Caco-2 (cell line): ENCODE results near the gene NUP98. TPM values are rescaled to one million over a fixed set of nuclear protein-coding genes. Genes with fewer than 3 reads are reported as not detected.

ENCODE experiments used
- BruUV-seq: library from RNA; stranded (reverse); fragments of 400-500 nt; replicated peaks from 2 replicates; lab custom pipeline; 2021; lab: Mats Ljungman, UMichigan
- CTCF ChIA-PET: fragments of 300-600 bp; sonication (Branson Sonifier 250); formaldehyde crosslinking; loops from one replicate; lab custom pipeline; 2022; ENCODE audit warnings: antibody characterized with exemption; lab: Charles Lee
- POLR2A ChIA-PET: fragments of 300-600 bp; sonication (Branson Sonifier 250); formaldehyde crosslinking; loops from one replicate; lab custom pipeline; 2022; ENCODE audit warnings: antibody characterized with exemption; lab: Charles Lee
- DNase-seq, 2 experiments: peaks; one replicate each; pipeline versions ENCODE4 v3.0.0 to v3.0.0-alpha.2; 2020 to 2022
- H3K27me3 ChIP-seq: replicated peaks from 2 replicates; pipeline ENCODE4 v1.6.0; 2011; ENCODE audit warnings: low read length; ENCODE audit not compliant: control insufficient read depth, insufficient read depth
- H3K36me3 ChIP-seq: 2 replicates; pipeline ENCODE4 v1.5.1; 2011; ENCODE audit warnings: low read length; ENCODE audit not compliant: control insufficient read depth, insufficient read depth
- H3K4me1 ChIP-seq: fragments of 250-450 bp; sonication (Bioruptor Pico); 2 replicates; pipeline ENCODE4 v1.5.1; 2020; ENCODE audit warnings: mild to moderate bottlenecking
- H3K4me3 ChIP-seq: 2 replicates; pipeline ENCODE4 v1.5.1; 2011; ENCODE audit warnings: low read depth, mild to moderate bottlenecking, control low read depth, low read length
- H3K9me3 ChIP-seq: fragments of 250-450 bp; sonication (Bioruptor Pico); 2 replicates; pipeline ENCODE4 v1.5.1; 2020; ENCODE audit warnings: mild to moderate bottlenecking, moderate library complexity
- H3K27ac Mint-ChIP-seq: one replicate; pipeline ENCODE4 v1.8.0; 2022; ENCODE audit warnings: mixed read lengths; ENCODE audit not compliant: unreplicated experiment
- H3K27me3 Mint-ChIP-seq: one replicate; pipeline ENCODE4 v1.8.0; 2022; ENCODE audit warnings: mixed read lengths; ENCODE audit not compliant: insufficient read depth, unreplicated experiment
- H3K36me3 Mint-ChIP-seq: one replicate; pipeline ENCODE4 v1.8.0; 2022; ENCODE audit warnings: mild to moderate bottlenecking, mixed read lengths; ENCODE audit not compliant: insufficient read depth, unreplicated experiment
- H3K4me1 Mint-ChIP-seq: one replicate; pipeline ENCODE4 v1.8.0; 2022; ENCODE audit warnings: low read depth, mixed read lengths; ENCODE audit not compliant: unreplicated experiment
- H3K4me3 Mint-ChIP-seq: one replicate; pipeline ENCODE4 v1.8.0; 2022; ENCODE audit warnings: mild to moderate bottlenecking, moderate library complexity, mixed read lengths; ENCODE audit not compliant: unreplicated experiment
- H3K9me3 Mint-ChIP-seq: one replicate; pipeline ENCODE4 v1.8.0; 2022; ENCODE audit warnings: mixed read lengths; ENCODE audit not compliant: unreplicated experiment
- CTCF ChIP-seq, 2 experiments: fragments of 200-600 bp in 1 of 2; IDR thresholded peaks; 1 replicate in 1 of 2; 2 replicates in 1 of 2; pipeline versions ENCODE4 v1.5.1 to v1.8.0; 2011 to 2022; ENCODE audit warnings: antibody characterized with exemption in 1 of 2, control low read depth in 1 of 2, inconsistent platforms in 1 of 2, low read depth in 1 of 2, low read length in 1 of 2, mild to moderate bottlenecking in 1 of 2, moderate library complexity in 1 of 2; ENCODE audit not compliant: insufficient read depth in 1 of 2, severe bottlenecking in 1 of 2, unreplicated experiment in 1 of 2
- intact Hi-C: fragments of 100-400 bp; cut with micrococcal nuclease; formaldehyde crosslinking; loops from one replicate; pipeline ENCODE4 v1.10.0; 2022; ENCODE audit not compliant: unreplicated experiment
- total RNA-seq: library from RNA; stranded (reverse); gene quantifications from 2 replicates; pipeline ENCODE4 v1.2.3, GENCODE V29; 2022

NUP98 gene
- total RNA-seq, 1 experiment from 2014 or later, result 146 TPM

GRCh38 chr11:3831378-3832239 lies 34.3 kb upstream of the NUP98 start:
- H3K27me3 Mint-ChIP-seq, result no peaks in the 10 kb centered on the region
- H3K4me3 Mint-ChIP-seq, result no peak overlapping the region
- peaks cover 14% of the 10 kb centered on the region for H3K4me1 ChIP-seq
- no peaks in the 10 kb centered on the region for H3K9me3 Mint-ChIP-seq
- peak overlapping the region; percentile 63 for H3K27ac Mint-ChIP-seq
- H3K9me3 ChIP-seq, result no peaks in the 10 kb centered on the region
- CTCF ChIA-PET, result no interaction called here
- no peaks in the 10 kb centered on the region for H3K27me3 ChIP-seq
- POLR2A ChIA-PET, result no interaction called here
- no peaks in the 10 kb centered on the region; the same call in none of the 2 replicates for H3K36me3 ChIP-seq
- H3K4me3 ChIP-seq, result no peak overlapping the region
- DNase-seq, result no peak
- BruUV-seq, result no TSS peak
- H3K4me1 Mint-ChIP-seq, result peaks cover 23% of the 10 kb centered on the region
- TF ChIP-seq CTCF (IDR thresholded peaks at IDR 0.05; ENCODE audit: insufficient read depth in 1 of 2, low read depth in 1 of 2, low read length in 1 of 2, severe bottlenecking in 1 of 2, unreplicated experiment in 1 of 2), result no peak
- H3K36me3 Mint-ChIP-seq, result peaks cover 50% of the 10 kb centered on the region
- intact Hi-C loops, result no loop called here

DNA sequence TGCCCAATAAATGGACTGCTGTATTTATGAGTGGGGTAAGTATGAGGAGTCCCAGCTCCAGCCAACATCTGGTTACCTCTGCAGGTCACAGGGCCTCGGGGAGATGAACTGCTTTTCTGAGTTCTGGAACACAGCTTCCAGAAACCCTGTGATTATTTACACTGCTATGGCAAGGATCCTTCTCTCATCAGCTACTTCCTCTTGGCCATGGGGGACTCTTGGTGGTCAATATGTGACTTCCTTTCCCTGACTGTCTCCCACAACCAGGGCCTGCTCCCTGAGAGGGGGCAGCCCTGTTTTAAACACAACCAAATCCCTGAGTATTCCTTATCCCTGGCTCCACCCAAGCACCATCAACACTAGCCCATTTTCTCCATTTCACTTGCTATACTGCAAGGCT lies 33.4 kb upstream of the NUP98 start:
- H3K27me3 Mint-ChIP-seq, result no peaks in the 10 kb centered on the region
- intact Hi-C loops, result no loop called here
- peaks cover 58% of the 10 kb centered on the region for H3K36me3 Mint-ChIP-seq
- ChIA-PET POLR2A (no interaction called here), CTCF (no interaction called here)
- H3K9me3 Mint-ChIP-seq, result no peaks in the 10 kb centered on the region
- peaks cover 14% of the 10 kb centered on the region for H3K4me1 ChIP-seq
- H3K9me3 ChIP-seq, result no peaks in the 10 kb centered on the region
- H3K36me3 ChIP-seq, result no peaks in the 10 kb centered on the region; the same call in none of the 2 replicates
- H3K27ac Mint-ChIP-seq, result peak overlapping the region; percentile 63
- no peak for DNase-seq
- peaks cover 21% of the 10 kb centered on the region for H3K4me1 Mint-ChIP-seq
- H3K27me3 ChIP-seq, result no peaks in the 10 kb centered on the region
- no TSS peak for BruUV-seq
- no peak overlapping the region for H3K4me3 Mint-ChIP-seq
- no peak overlapping the region for H3K4me3 ChIP-seq
- no peak for TF ChIP-seq CTCF (IDR thresholded peaks at IDR 0.05; ENCODE audit: insufficient read depth in 1 of 2, low read depth in 1 of 2, low read length in 1 of 2, severe bottlenecking in 1 of 2, unreplicated experiment in 1 of 2)

DNA sequence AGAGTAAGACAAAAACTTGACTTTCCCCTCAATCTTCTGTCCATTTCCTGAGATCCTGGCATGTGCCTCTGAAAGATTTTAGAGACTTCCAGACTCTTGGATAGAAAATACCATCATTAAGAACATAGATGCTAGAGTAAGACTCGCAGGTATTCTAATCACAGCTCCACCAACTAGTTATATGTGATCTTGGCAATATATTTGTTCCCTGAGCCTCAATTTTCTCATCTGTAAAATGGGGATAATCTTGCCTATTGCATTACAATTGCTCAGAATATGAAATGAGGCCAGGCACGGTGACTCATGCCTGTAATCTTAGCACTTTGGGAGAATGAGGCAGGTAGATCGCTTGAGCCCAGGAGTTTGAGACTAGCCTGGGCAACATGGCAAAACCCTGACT lies 32.7 kb upstream of the NUP98 start:
- Histone ChIP-seq H3K4me1 (peaks cover 7% of the 10 kb centered on the region), H3K27me3 (no peaks in the 10 kb centered on the region), H3K36me3 (no peaks in the 10 kb centered on the region; the same call in none of the 2 replicates), H3K4me3 (no peak overlapping the region), H3K9me3 (no peaks in the 10 kb centered on the region)
- no peaks in the 10 kb centered on the region for H3K27me3 Mint-ChIP-seq
- POLR2A ChIA-PET, result no interaction called here
- H3K9me3 Mint-ChIP-seq, result no peaks in the 10 kb centered on the region
- DNase-seq, result no peak
- CTCF ChIA-PET, result no interaction called here
- intact Hi-C loops, result no loop called here
- no peak for TF ChIP-seq CTCF (IDR thresholded peaks at IDR 0.05; ENCODE audit: insufficient read depth in 1 of 2, low read depth in 1 of 2, low read length in 1 of 2, severe bottlenecking in 1 of 2, unreplicated experiment in 1 of 2)
- no peak overlapping the region for H3K4me3 Mint-ChIP-seq
- peaks cover 54% of the 10 kb centered on the region for H3K36me3 Mint-ChIP-seq
- BruUV-seq, result no TSS peak
- H3K4me1 Mint-ChIP-seq, result peaks cover 14% of the 10 kb centered on the region
- no peak overlapping the region for H3K27ac Mint-ChIP-seq
